Stomach (tissue), 4 donors: ENCODE measurements around the gene RAI1.

Experiments
- CTCF ChIP-seq, 7 experiments: fragments of 450-650 bp in 4 of 7; fragments of 200-600 bp in 3 of 7; sonication (generic) in 3 of 7; IDR thresholded peaks; one replicate each; pipeline ENCODE4 v1.5.1; 2016 to 2019; ENCODE audit warnings: antibody characterized with exemption in 7 of 7, control low read depth in 2 of 7, mild to moderate bottlenecking in 1 of 7
- EP300 ChIP-seq: sonication (generic); formaldehyde crosslinking; IDR thresholded peaks from one replicate; pipeline ENCODE4 v1.6.1; 2017; ENCODE audit warnings: antibody characterized with exemption
- POLR2A ChIP-seq, 4 donors: fragments of 450-650 bp; IDR thresholded peaks; one replicate each; pipeline ENCODE4 v1.6.1; 2016; ENCODE audit warnings: antibody characterized with exemption in 4 of 4, control low read depth in 2 of 4, mild to moderate bottlenecking in 1 of 4, moderate library complexity in 1 of 4
- POLR2AphosphoS5 ChIP-seq, 3 donors: sonication (generic); formaldehyde crosslinking; IDR thresholded peaks; one replicate each; pipeline ENCODE4 v1.6.1; 2016; ENCODE audit warnings: antibody characterized with exemption in 3 of 3

- TF ChIP-seq CTCF (IDR thresholded peaks at IDR 0.05) = no peak
- TF ChIP-seq EP300 = no peak
- TF ChIP-seq POLR2AphosphoS5 (IDR thresholded peaks at IDR 0.05) = no peak
- TF ChIP-seq POLR2A (IDR thresholded peaks at IDR 0.05) = no peak
These were observed 1.5 kb upstream of the RAI1 start for GRCh38 chr17:17679748-17680147.
